GM18499 (cell line): ENCODE results near the gene SHANK3.
"Not testable (repeated sequence)": the region's sequence is repeated elsewhere in the genome, so short reads cannot be mapped to it uniquely, and the experiment has no call there.

ENCODE experiments used
- ATAC-seq: cut with Tn5 transposase; IDR thresholded peaks from one replicate; pipeline ENCODE4 v1.9.1; 2021; ENCODE audit warnings: moderate number of reproducible peaks; ENCODE audit not compliant: insufficient read depth, unreplicated experiment

SHANK3 gene

DNA sequence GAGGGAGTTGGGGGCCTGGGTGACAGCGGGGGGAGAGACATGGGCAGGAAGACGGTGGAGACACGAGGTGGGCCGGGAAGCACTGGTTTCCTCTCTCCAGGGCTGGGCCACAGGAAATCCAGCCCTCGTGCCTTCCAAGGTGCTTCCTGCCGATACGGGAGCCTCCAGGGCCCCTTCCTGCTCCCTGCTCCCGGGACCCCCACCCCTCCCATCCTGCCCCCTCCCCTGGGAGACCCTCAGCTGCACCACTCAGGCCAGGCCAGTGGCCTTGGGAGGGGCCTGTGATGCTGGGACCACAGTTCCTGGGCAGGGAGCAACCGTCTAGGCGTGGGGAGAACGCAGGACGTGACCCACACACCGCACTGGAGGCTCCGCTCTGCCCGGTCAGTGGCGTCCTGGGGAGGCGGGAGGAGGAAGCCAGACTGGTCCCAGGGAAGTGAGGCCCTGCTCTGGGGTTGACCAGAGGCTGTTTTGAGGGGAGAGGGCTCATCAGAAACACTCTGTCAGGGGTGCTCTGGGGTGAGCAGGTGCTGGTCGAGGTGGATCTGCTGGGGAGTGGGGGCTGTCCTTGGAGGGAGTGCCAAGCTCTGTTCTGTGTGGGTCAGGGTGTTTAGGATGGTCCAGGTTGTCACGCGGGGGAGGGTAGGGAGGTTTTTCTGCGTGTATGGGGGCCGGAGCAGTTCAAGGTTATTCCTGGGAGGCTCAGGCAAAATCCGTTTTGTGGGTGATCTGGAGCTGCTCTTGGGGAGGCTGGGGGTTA, at the start of gene SHANK3:
Gene SHANK3 (plus strand): TSS at position 353 of the 760 bp plus-strand sequence.
- ATAC-seq = no peak

DNA sequence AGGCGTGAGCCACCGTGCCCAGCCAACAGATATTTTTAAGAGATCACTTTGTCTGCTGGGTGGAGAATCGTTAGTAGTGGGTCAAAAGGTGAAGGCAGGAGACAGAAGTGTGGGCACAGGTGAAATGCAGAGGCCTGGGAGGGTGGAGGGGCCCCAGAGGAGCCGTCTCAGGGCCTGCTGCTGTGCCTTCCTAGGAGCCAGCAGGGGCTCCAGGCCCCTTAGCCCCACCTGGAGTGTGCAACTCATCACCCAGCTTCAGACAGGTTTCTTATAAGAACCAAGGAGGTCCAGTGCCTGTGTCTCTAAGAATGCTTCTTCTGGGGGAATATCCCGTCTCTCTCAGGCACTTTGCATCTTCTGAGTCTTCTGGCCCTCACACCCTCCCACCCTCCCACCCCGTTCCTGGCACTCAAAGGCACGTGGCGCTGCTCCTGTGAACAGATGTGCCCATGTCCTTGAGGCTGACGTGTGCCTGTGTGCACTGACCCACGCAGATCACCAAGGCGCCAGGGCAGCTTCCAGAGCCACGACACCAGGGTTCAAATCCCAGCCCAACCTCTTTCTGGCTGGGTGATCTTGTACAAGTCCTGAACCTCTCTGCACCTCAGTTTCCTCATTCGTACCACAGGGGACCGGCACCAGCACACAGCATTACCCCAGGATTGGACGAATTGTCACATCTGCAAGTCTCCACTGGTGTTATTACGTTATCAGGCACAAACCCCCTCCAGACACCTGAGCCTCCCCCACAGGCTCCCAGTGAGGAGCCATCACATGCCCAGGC, 48.1 kb upstream of the SHANK3 start:
- ATAC-seq = no peak

GRCh38 chr22:50625131-50625567, 47.5 kb upstream of the SHANK3 start:
- ATAC-seq = no peak

- ATAC-seq = no peak
These were observed 46.9 kb upstream of the SHANK3 start for GRCh38 chr22:50625568-50626313.

GRCh38 chr22:50626314-50626849, 46.2 kb upstream of the SHANK3 start:
- ATAC-seq = no peak

GRCh38 chr22:50626850-50627641, 45.6 kb upstream of the SHANK3 start:
- ATAC-seq = no peak

DNA sequence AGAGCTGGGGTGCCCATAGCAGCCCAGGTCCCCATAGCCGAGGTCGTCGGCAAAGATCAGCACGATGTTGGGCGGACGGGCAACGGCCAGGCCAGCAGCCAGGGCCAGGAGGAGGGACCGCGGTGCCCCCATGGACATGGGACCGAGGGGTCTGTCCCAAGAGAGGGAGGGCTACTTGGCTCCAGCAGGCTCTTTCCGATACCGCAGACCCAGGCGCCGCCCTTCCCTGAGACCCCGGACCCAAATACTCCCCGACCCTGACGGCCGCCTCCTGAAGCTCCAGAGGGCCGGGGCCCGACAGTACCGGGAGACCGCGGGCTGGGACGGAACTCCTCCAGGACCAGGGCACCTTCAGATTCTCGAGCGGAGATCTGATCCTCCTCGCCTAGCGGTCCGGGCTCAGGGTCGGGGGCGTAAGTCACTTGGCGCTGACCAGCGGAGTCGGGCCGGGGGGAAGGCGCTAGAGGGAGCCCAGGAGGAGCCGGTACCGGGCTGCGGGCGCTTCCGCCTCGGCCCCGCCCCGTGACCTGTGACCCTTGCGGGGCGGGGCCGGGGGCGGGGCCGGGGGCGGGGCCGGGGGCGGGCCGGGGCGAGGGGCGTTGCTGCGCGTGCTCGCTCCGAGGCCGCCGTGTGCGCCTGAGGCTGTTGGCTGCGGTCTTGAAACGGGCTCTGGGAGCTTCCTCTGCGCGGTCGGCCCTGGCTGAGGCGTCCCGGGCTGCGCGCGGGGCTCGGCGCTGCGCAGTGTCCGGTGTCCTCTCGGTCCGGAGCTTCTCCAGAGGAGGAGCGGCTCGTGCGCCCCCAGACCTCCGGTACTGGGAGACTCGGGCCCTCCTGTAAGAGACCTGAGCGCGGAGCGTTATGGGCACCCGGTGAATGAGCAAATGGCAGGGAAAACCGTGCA, 44.7 kb upstream of the SHANK3 start, which contains the start of gene ARSA:
Gene ARSA (minus strand): TSS at position 511 of the 901 bp plus-strand sequence. CDS start 373 bp downstream, at position 138.
- no peak for ATAC-seq

DNA sequence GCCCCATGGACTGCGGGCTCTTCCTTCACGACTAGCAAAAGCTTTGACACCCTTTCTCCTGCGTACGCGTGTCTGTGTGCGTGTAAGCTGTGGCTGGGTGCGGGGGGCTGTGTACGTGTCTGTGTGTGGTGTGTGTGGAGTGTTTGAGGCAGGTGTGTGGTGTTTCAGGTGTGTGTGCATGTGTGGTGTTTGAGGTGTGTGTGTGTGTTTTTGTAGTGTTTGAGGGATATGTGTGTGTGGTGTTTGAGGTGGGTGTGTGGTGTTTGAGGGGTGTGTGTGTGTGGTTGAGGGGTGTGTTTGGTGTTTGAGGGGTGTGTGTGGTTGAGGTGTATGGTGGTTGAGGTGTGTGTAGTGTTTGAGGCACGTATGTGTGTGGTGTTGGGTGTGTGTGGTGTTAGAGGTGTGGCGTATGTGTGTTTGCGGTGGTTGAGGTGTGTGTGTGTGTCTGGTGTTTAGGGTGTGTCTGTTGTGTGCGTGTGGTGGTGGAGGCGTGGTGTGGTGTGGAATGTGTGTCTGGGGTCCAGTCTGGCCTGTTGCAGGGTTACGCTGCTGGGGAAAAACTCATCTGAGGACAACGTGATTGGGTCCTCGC, 44.0 kb upstream of the SHANK3 start:
- no peak for ATAC-seq

- ATAC-seq = no peak
These were observed 42.2 kb upstream of the SHANK3 start for GRCh38 chr22:50630376-50630775.

DNA sequence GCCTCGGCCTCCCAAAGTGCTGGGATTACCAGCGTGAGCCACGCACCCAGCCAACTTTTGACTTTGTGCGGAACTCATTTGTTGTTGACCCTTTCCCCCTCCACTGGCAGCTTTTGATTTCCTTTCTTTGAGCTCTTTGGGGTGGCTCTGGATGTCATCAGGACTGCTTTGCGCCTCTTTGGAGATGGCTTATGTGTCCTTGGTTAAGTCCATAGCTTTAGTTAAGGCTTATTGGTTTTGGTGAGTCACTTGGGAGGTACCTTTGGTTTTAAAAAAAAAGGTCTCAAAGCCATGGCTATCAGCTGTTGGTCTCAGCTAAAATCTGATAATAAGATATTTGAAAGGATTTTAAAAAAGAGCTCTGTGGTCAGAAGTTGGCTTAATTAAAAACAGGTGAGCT, 39.5 kb upstream of the SHANK3 start:
- ATAC-seq = no peak

DNA sequence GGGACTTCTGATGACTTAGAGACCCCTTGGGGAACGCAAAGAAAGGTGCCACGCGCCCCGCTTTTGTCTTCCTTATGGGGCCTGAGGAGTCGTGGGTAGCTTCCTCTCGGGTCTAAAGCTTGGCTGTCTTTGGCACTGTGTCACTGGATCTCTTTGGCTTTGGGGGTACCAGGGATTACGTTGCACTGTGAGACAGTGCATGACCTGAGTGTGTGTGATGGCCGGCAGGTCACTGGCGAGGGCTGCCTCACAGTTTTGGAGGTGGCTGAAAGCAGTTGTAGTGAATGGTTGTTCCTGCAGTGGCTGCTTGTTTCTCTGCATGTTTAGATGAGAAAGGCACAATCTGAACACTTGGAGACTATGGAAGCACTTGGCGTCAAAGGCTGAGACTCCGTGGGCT, 38.9 kb upstream of the SHANK3 start:
- no peak for ATAC-seq

- ATAC-seq = no peak
These were observed 37.0 kb upstream of the SHANK3 start for GRCh38 chr22:50635591-50635990.

DNA sequence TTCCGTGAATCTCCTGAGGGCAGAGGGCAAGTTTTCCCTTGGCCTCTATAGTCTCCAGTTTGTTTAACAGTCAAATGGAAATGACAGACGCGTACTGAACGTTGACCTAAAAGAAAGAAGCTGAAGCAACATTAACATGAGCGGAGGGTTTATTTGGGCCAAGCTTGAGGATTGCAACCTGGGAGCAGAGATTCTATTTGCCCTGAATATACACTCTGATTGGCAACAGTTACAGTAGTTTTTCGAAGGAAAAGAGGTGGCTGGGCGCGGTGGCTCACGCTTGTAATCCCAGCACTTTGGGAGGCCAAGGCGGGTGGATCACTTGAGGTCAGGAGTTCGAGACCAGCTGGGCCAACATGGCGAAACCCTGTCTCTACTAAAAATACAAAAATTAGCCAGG, 32.3 kb upstream of the SHANK3 start:
- ATAC-seq = not testable (repeated sequence)

DNA sequence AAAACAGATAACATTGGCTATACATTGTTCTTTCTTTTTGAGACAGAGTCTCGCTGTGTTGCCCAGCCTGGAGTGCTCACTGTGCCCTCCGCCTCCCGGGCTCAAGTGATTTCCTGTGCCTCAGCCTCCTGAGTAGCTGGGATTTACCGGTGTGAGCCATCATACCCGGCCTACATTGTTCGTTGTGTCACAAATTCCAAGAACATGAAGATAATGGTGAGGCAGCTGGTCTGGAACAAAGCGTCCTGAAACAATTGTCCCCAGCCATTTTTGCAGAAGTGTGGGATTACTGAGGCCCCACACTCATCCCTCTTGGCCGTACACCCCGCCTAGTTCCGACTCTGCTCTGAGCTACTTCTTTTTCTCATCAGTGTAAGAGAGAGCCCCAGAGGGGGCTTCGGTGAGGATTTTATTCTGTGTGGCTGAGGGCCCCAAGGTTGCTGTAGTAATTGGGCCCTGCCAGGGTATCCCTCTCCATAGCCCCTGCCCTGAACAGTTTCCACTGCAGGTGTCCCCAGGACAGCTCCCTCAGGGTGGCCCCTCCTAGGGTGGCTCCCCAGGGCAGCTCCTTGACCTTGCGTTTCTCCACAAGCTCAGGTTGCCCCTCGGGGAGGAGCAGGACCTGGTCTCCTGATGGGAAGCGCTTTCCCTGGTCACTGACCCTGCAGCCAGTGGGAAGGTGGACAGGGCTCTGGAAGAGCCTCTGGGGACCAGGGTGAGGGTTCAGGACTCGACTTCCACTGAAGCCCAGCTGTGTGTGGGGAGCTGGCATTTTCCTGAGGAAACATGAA, 31.6 kb upstream of the SHANK3 start:
- no peak for ATAC-seq

- no peak for ATAC-seq
These were observed 30.7 kb upstream of the SHANK3 start for GRCh38 chr22:50641696-50642607.

DNA sequence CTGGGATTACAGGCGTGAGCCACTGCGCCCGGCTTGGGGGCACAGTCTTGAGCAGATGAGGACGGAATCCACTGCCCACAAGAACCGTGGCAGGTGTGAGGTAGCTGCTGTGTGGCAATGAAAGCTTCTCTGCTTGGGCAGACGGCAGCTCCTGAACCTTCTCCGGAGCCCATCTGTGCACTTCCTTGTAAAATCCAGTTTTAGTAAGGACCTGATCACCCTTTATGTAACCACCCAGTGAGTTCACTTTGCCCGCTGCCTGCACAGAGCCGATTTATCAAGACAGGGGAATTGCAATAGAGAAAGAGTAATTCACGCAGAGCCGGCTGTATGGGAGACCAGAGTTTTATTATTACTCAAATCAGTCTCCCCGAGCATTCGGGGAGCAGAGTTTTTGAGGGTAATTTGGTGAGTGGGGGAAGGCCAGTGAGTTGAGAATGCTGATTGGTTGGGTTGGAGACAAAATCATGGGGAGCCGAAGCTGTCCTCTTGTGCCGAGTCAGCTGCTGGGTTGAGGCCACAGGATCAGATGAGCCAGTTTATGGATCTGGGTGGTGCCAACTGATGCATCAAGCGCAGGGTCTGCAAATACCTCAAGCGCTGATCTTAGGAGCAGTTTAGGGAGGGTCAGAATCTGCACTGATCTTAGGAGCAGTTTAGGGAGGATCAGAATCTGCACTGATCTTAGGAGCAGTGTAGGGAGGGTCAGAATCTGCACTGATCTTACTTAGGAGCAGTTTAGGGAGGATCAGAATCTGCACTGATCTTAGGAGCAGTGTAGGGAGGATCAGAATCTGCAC, 29.4 kb upstream of the SHANK3 start:
- ATAC-seq = not testable (repeated sequence)
